SK-N-SH (cell line): ENCODE measurements around the gene ADRA1B. TPM values are rescaled to one million over a fixed set of nuclear protein-coding genes. Genes with fewer than 3 reads are reported as not detected.

Source experiments
- CTCF ChIA-PET: fragments of 300-600, 350-600 bp; formaldehyde crosslinking; extraction: SDS; loops from one replicate; lab custom pipeline; 2021; lab: Yijun Ruan, JAX
- POLR2A ChIA-PET: fragments of 350-600 bp; sonication (Branson Sonifier 250); formaldehyde crosslinking; extraction: SDS; loops from one replicate; lab custom pipeline; 2020; ENCODE audit warnings: antibody characterized with exemption, inconsistent platforms; lab: Yijun Ruan, JAX
- DNase-seq: peaks from one replicate; pipeline ENCODE4 v3.0.0; 2012
- H2AFZ ChIP-seq: fragments of 200-600 bp; sonication (generic); 2 replicates; pipeline ENCODE4 v1.8.1; 2016; ENCODE audit warnings: antibody characterized with exemption, mild to moderate bottlenecking, low read depth
- H3F3A ChIP-seq: fragments of 200-600 bp; sonication (generic); replicated peaks from 2 replicates; pipeline ENCODE3; 2016; ENCODE audit warnings: antibody characterized with exemption, mild to moderate bottlenecking; ENCODE audit not compliant: insufficient read depth
- H3K27ac ChIP-seq, 2 experiments: fragments of 200-500 bp in 1 of 2; fragments of 200-600 bp in 1 of 2; sonication (Bioruptor generic) in 1 of 2; sonication (generic), shearing (Covaris generic) in 1 of 2; 2 replicates each; pipeline versions ENCODE4 v1.5.1 to v1.6.1; 2014 to 2016; ENCODE audit warnings: low read depth in 2 of 2, inconsistent platforms in 1 of 2, low read length in 1 of 2, mild to moderate bottlenecking in 1 of 2, mixed read lengths in 1 of 2
- H3K27me3 ChIP-seq: fragments of 200-600 bp; sonication (generic), shearing (Covaris generic); 2 replicates; pipeline ENCODE4 v1.6.1; 2016; ENCODE audit warnings: mixed run types; ENCODE audit not compliant: insufficient read depth
- H3K36me3 ChIP-seq, 2 experiments: fragments of 200-500 bp in 1 of 2; fragments of 200-600 bp in 1 of 2; sonication (Bioruptor generic) in 1 of 2; sonication (generic) in 1 of 2; replicated peaks in 1 of 2; 2 replicates each; pipeline versions ENCODE3 to v1.5.1; 2014 to 2016; ENCODE audit warnings: low read length in 1 of 2, mild to moderate bottlenecking in 1 of 2; ENCODE audit not compliant: insufficient read depth in 2 of 2, control insufficient read depth in 1 of 2
- H3K4me1 ChIP-seq, 2 experiments: fragments of 200-500 bp in 1 of 2; fragments of 200-600 bp in 1 of 2; sonication (Bioruptor generic) in 1 of 2; sonication (generic), shearing (Covaris generic) in 1 of 2; 2 replicates each; pipeline versions ENCODE4 v1.5.1 to v1.6.1; 2014 to 2016; ENCODE audit warnings: low read depth in 1 of 2, low read length in 1 of 2, mixed run types in 1 of 2; ENCODE audit not compliant: insufficient read depth in 2 of 2, control insufficient read depth in 1 of 2
- H3K4me2 ChIP-seq: fragments of 200-600 bp; sonication (generic), shearing (Covaris generic); 2 replicates; pipeline ENCODE4 v1.6.1; 2017; ENCODE audit warnings: mixed run types
- H3K4me3 ChIP-seq, 2 experiments: fragments of 200-500 bp in 1 of 2; fragments of 200-600 bp in 1 of 2; sonication (Bioruptor generic) in 1 of 2; sonication (generic), shearing (Covaris generic) in 1 of 2; 2 replicates each; pipeline versions ENCODE4 v1.5.1 to v1.8.1; 2014 to 2016; ENCODE audit warnings: low read depth in 2 of 2, inconsistent platforms in 1 of 2, low read length in 1 of 2, mild to moderate bottlenecking in 1 of 2, mixed read lengths in 1 of 2, moderate library complexity in 1 of 2
- H3K79me2 ChIP-seq: fragments of 200-600 bp; sonication (generic); 2 replicates; pipeline ENCODE4 v1.8.1; 2017; ENCODE audit warnings: mild to moderate bottlenecking; ENCODE audit not compliant: insufficient read depth
- H3K9ac ChIP-seq: fragments of 200-600 bp; sonication (generic); 2 replicates; pipeline ENCODE4 v1.6.1; 2017; ENCODE audit warnings: mixed run types
- H3K9me2 ChIP-seq: fragments of 200-600 bp; sonication (generic); 2 replicates; pipeline ENCODE4 v1.6.1; 2017; ENCODE audit warnings: mixed run types
- H3K9me3 ChIP-seq: fragments of 200-600 bp; sonication (generic); 2 replicates; pipeline ENCODE4 v1.6.1; 2017; ENCODE audit warnings: mixed run types, mild to moderate bottlenecking, moderate library complexity
- H4K20me1 ChIP-seq: fragments of 200-600 bp; sonication (generic); 2 replicates; pipeline ENCODE4 v1.6.1; 2017; ENCODE audit warnings: mild to moderate bottlenecking, mixed run types; ENCODE audit not compliant: insufficient read depth
- CHD2 ChIP-seq: fragments of 150-350 bp; IDR thresholded peaks from 2 replicates; pipeline ENCODE4 v1.6.1; 2018; ENCODE audit warnings: low read length; ENCODE audit not compliant: partially characterized antibody
- EP300 ChIP-seq, 2 experiments: IDR thresholded peaks; 2 replicates each; pipeline versions ENCODE4 v1.4.0 to v1.6.1; 2012; ENCODE audit warnings: borderline replicate concordance in 1 of 2, low read depth in 1 of 2, low read length in 1 of 2
- EZH2phosphoT487 ChIP-seq: fragments of 200-600 bp; sonication (generic); IDR thresholded peaks from 2 replicates; pipeline ENCODE4 v1.6.1; 2017; ENCODE audit warnings: low read depth, mixed run types, mild to moderate bottlenecking, antibody characterized with exemption, moderate library complexity, borderline replicate concordance
- FOSL2 ChIP-seq: IDR thresholded peaks from 2 replicates; pipeline ENCODE4 v1.4.0; 2012; ENCODE audit warnings: low read depth, mild to moderate bottlenecking, moderate library complexity, borderline replicate concordance
- GATA2 ChIP-seq: sonication (generic); formaldehyde crosslinking; IDR thresholded peaks from 2 replicates; pipeline ENCODE4 v1.5.0; 2020; ENCODE audit warnings: mild to moderate bottlenecking, missing genetic modification reagents
- JUND ChIP-seq: IDR thresholded peaks from 2 replicates; pipeline ENCODE4 v1.4.0; 2012
- MAX ChIP-seq: IDR thresholded peaks from 2 replicates; pipeline ENCODE4 v1.4.0; 2012; ENCODE audit warnings: low read depth
- MEF2A ChIP-seq: IDR thresholded peaks from 2 replicates; pipeline ENCODE4 v1.4.0; 2012; ENCODE audit warnings: low read depth, borderline replicate concordance
- POLR2AphosphoS5 ChIP-seq: IDR thresholded peaks from 2 replicates; pipeline ENCODE4 v1.6.1; 2012; ENCODE audit warnings: low read depth, low read length
- REST ChIP-seq: IDR thresholded peaks from 2 replicates; pipeline ENCODE4 v1.6.1; 2012; ENCODE audit warnings: mild to moderate bottlenecking, low read depth, low read length, moderate library complexity
- RFX5 ChIP-seq: IDR thresholded peaks from 2 replicates; pipeline ENCODE4 v1.6.1; 2012; ENCODE audit warnings: mild to moderate bottlenecking, improper control_type of control experiment, low read length
- SMC3 ChIP-seq: IDR thresholded peaks from 2 replicates; pipeline ENCODE4 v1.6.1; 2012; ENCODE audit warnings: low read depth, low read length, improper control_type of control experiment
- TCF12 ChIP-seq: IDR thresholded peaks from 2 replicates; pipeline ENCODE4 v1.4.0; 2012
- TEAD4 ChIP-seq: IDR thresholded peaks from 2 replicates; pipeline ENCODE4 v1.4.0; 2012; ENCODE audit warnings: mild to moderate bottlenecking, borderline replicate concordance; ENCODE audit not compliant: insufficient read depth
- USF1 ChIP-seq: IDR thresholded peaks from 2 replicates; pipeline ENCODE4 v1.4.0; 2012; ENCODE audit warnings: low read depth, borderline replicate concordance
- YY1 ChIP-seq: IDR thresholded peaks from 2 replicates; pipeline ENCODE4 v1.4.0; 2012; ENCODE audit warnings: low read depth, mild to moderate bottlenecking
- WGBS: methylation state at CpG from one replicate; pipeline ENCODE4 v1.1.6; 2017; ENCODE audit warnings: low lambda C conversion rate; 5-methylcytosine and 5-hydroxymethylcytosine counted together
- polyA plus RNA-seq, 3 experiments: library from polyadenylated mRNA; depleted of rRNA; stranded (reverse); fragments of >200 nt; gene quantifications; 2 replicates each; pipeline ENCODE4 v1.2.3, GENCODE V29; 2012

ADRA1B gene
- polyA plus RNA-seq, 1 of the 3 experiments (the other 2 are of a cell fraction) = 2.2 TPM

- POLR2A ChIA-PET = no interaction called here
- WGBS = 93% methylated on average over 2 of the region's 2 CpGs
- Histone ChIP-seq H3K4me1 (peaks cover 0 to 3% of the 10 kb centered on the region in 2 experiments; a peak in 2 of 4 replicates), H3F3A (peaks cover 13% of the 10 kb centered on the region), H3K4me2 (no peak overlapping the region), H2AFZ (no peak overlapping the region), H4K20me1 (no peaks in the 10 kb centered on the region), H3K9ac (no peak overlapping the region), H3K27me3 (no peaks in the 10 kb centered on the region), H3K79me2 (peaks cover 46% of the 10 kb centered on the region), H3K9me2 (no peaks in the 10 kb centered on the region), H3K27ac (no peak overlapping the region), H3K36me3 (peaks cover 29 to 42% of the 10 kb centered on the region in 2 experiments), H3K4me3 (no peak overlapping the region), H3K9me3 (no peaks in the 10 kb centered on the region)
- no peak for DNase-seq
- TF ChIP-seq TCF12 (no peak), RFX5 (no peak), JUND (no peak), CHD2 (no peak), GATA2 (CRISPR knock-in tag) (no peak), EZH2phosphoT487 (no peak), MAX (no peak), SMC3 (no peak), POLR2AphosphoS5 (no peak), FOSL2 (no peak), REST (no peak), MEF2A (no peak), TEAD4 (no peak), EP300 (IDR thresholded peaks at IDR 0.05; ENCODE audit: borderline replicate concordance in 1 of 2, low read depth in 1 of 2, low read length in 1 of 2) (no peak), YY1 (no peak), USF1 (no peak)
- CTCF ChIA-PET = interaction anchor here (1.0 kb wide), 2 partner anchors 372 to 862 kb away, joined by 3 read pairs; no protein-coding TSS in a partner anchor
These were observed 102.8 kb downstream of the ADRA1B start for GRCh38 chr5:160018945-160019625.
